Karpas-422 (cell line): ENCODE data around the gene AMZ1. TPM values are rescaled to one million over a fixed set of nuclear protein-coding genes. Genes with fewer than 3 reads are reported as not detected.

Experiments used
- DNase-seq: peaks from one replicate; pipeline ENCODE4 v3.0.0-alpha.2; 2015
- H2AFZ ChIP-seq: fragments of 200-600 bp; sonication (generic); 2 replicates; pipeline ENCODE4 v1.6.1; 2014; ENCODE audit warnings: antibody characterized with exemption, low read length, mixed read lengths
- H3K27ac ChIP-seq: fragments of 200-600 bp; sonication (generic); 2 replicates; pipeline ENCODE4 v1.5.1; 2014; ENCODE audit warnings: mild to moderate bottlenecking, low read length, moderate library complexity
- H3K27me3 ChIP-seq: fragments of 200-600 bp; sonication (generic); 2 replicates; pipeline ENCODE4 v1.6.1; 2014; ENCODE audit warnings: low read length, mixed read lengths
- H3K36me3 ChIP-seq: fragments of 200-600 bp; sonication (generic); 2 replicates; pipeline ENCODE4 v1.6.1; 2014; ENCODE audit warnings: low read length, mixed read lengths; ENCODE audit not compliant: insufficient read depth
- H3K4me1 ChIP-seq: fragments of 200-600 bp; sonication (generic); 2 replicates; pipeline ENCODE4 v1.6.1; 2014; ENCODE audit warnings: mild to moderate bottlenecking, low read length, mixed read lengths
- H3K4me2 ChIP-seq: fragments of 200-600 bp; sonication (generic); 2 replicates; pipeline ENCODE4 v1.6.1; 2014; ENCODE audit warnings: low read length, low read depth, mild to moderate bottlenecking; ENCODE audit not compliant: poor library complexity, severe bottlenecking
- H3K4me3 ChIP-seq: fragments of 200-600 bp; sonication (generic); 2 replicates; pipeline ENCODE4 v1.5.1; 2014; ENCODE audit warnings: mild to moderate bottlenecking, antibody characterized with exemption, low read length, mixed read lengths
- H3K79me2 ChIP-seq: fragments of 200-600 bp; sonication (generic); 2 replicates; pipeline ENCODE4 v1.6.1; 2014; ENCODE audit warnings: mild to moderate bottlenecking, low read length, mixed read lengths
- H3K9ac ChIP-seq: fragments of 200-600 bp; sonication (generic); 2 replicates; pipeline ENCODE4 v1.6.0; 2014; ENCODE audit warnings: low read length
- H3K9me2 ChIP-seq: fragments of 200-600 bp; sonication (generic), shearing (Covaris generic); replicated peaks from 2 replicates; pipeline ENCODE4 v1.6.0; 2014; ENCODE audit warnings: mild to moderate bottlenecking, low read length, moderate library complexity; ENCODE audit not compliant: insufficient read depth
- H3K9me3 ChIP-seq: fragments of 300-700, 200-600 bp; sonication (generic); 2 replicates; pipeline ENCODE4 v1.6.1; 2014; ENCODE audit warnings: low read length, mixed read lengths
- H4K20me1 ChIP-seq: fragments of 200-600 bp; sonication (generic); 2 replicates; pipeline ENCODE4 v1.6.1; 2014; ENCODE audit warnings: mild to moderate bottlenecking, antibody characterized with exemption, low read length, low read depth; ENCODE audit not compliant: insufficient read depth
- total RNA-seq: library from RNA; depleted of rRNA; stranded (reverse); fragments of >200 nt; shearing (Covaris generic); gene quantifications from 2 replicates; pipeline ENCODE4 v1.2.3, GENCODE V29; 2014; ENCODE audit warnings: low replicate concordance; rRNA removed

Gene AMZ1
- total RNA-seq, 1 experiment from 2014 or later: not detected

DNA sequence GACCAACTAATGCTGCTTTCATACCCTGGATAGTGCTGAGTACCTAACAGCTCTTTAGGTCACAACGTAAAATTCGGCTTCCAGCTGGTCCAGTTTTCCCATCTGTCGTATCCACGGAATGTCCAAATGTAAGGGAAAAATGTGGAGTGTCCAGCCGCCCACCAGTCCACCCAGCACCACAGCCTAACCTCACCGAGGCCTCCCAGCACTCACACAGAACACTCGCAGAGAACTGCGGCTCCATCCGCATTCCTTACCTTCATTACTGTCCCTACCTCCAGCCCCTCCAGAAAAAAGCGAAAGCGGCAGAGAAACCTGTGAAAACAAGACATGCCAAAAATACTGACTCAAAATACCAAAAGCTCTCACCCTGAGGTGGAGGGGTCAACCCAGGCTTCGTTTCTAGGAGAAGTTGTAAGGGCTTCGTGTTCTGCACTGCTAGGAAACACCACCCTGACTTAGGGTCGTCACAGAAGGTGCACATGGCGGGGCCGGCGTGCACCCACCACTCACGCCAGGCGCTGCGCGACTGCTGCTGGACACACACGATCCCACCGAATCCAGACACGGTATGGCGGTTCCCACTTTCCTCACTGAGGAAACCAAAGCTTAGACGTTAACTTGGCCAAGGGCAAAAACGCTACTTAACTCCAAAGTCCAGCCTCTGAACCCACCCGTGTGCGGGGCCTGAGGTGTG is 73.9 kb downstream of the AMZ1 start:
- H3K9ac ChIP-seq: no peak overlapping the region
- no peaks in the 10 kb centered on the region for H3K27me3 ChIP-seq
- H3K4me3 ChIP-seq: no peak overlapping the region

DNA sequence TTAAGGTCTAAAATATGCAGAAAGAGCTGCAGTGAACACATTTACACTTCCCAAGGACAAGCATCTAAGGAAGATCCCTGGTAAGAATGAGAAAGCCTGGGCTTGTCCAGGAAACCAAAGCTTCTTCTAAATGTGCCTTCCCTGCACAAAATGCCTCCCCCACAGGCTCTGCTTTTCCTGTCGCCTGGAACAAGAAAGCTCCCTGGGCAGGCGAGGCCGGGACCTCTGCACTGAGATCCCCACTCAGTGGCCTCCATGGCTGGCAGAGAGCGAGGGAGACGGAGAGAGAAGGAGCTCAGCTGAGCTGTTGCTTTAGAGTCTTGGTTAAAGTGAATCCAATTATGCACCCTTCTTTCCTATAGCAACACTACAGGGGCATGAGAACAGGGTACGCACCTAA is 75.6 kb downstream of the AMZ1 start:
- Histone ChIP-seq H3K9ac (no peak overlapping the region), H3K27me3 (no peaks in the 10 kb centered on the region), H3K9me2 (no peaks in the 10 kb centered on the region), H3K36me3 (no peaks in the 10 kb centered on the region), H4K20me1 (no peaks in the 10 kb centered on the region), H2AFZ (no peak overlapping the region), H3K4me2 (no peak overlapping the region), H3K4me3 (no peak overlapping the region), H3K9me3 (no peaks in the 10 kb centered on the region), H3K27ac (no peak overlapping the region), H3K79me2 (no peaks in the 10 kb centered on the region), H3K4me1 (no peaks in the 10 kb centered on the region)
- DNase-seq: no peak

More for the DNA sequence above, 73.9 kb downstream of the AMZ1 start:
- H2AFZ ChIP-seq: no peak overlapping the region
- H3K36me3 ChIP-seq: no peaks in the 10 kb centered on the region
- DNase-seq: peak; percentile 29
- no peak overlapping the region for H3K4me2 ChIP-seq
- H3K27ac ChIP-seq: no peak overlapping the region
- H4K20me1 ChIP-seq: no peaks in the 10 kb centered on the region
- H3K9me2 ChIP-seq: no peaks in the 10 kb centered on the region
- no peaks in the 10 kb centered on the region for H3K9me3 ChIP-seq
- no peaks in the 10 kb centered on the region for H3K79me2 ChIP-seq
- H3K4me1 ChIP-seq: no peaks in the 10 kb centered on the region

DNA sequence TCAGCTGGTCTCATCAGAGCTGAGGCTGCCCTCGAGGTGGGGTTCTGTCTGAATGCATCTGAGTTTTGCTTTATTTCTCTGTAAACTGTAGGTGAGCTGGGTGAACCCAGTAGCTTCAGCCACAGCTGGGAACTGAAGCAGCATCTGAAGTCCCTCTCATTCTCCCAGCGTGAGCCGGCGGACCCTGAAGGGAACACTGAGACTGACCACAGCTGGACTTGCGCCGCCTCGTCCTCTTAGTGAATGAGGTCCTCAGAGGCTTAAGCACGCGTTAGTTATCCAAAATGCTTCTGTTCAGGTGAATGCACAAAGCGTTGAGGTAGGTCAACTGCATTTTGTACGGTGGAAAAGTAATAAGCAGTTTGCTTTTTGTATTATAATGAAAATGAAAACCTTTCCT is 76.6 kb downstream of the AMZ1 start:
- Histone ChIP-seq H3K27me3 (no peaks in the 10 kb centered on the region), H3K9me3 (no peaks in the 10 kb centered on the region), H3K9me2 (no peaks in the 10 kb centered on the region), H4K20me1 (no peaks in the 10 kb centered on the region), H3K79me2 (no peaks in the 10 kb centered on the region), H3K4me1 (no peaks in the 10 kb centered on the region), H3K4me3 (no peak overlapping the region), H3K36me3 (no peaks in the 10 kb centered on the region), H3K9ac (no peak overlapping the region), H3K27ac (no peak overlapping the region), H3K4me2 (no peak overlapping the region), H2AFZ (no peak overlapping the region)
- peak; percentile 14 for DNase-seq

Other genes starting within 250 kb of the AMZ1 start
- gene GRIFIN, start 211.8 kb upstream of the AMZ1 start, total RNA-seq: not detected in 2 replicates
- 0.07 and 0.19 TPM in 2 replicates for gene LFNG, start 168.4 kb upstream of the AMZ1 start, total RNA-seq
- gene BRAT1, start 132.7 kb upstream of the AMZ1 start, total RNA-seq: 10.5 and 30.1 TPM in 2 replicates
- 0.93 and 1.1 TPM in 2 replicates for gene IQCE, start 129.2 kb upstream of the AMZ1 start, total RNA-seq
- 0.37 and 0.87 TPM in 2 replicates for gene TTYH3, start 56.2 kb upstream of the AMZ1 start, total RNA-seq
- 3.1 and 8.1 TPM in 2 replicates for gene GNA12, start 156.1 kb downstream of the AMZ1 start, total RNA-seq